ENCODE measurements around the gene ANKRD9.

ANKRD9 gene

GRCh38 chr14:102497998-102498677, 11.4 kb downstream of the ANKRD9 start:
- no peak for DNase-seq (ENCODE audit: low read depth)

GRCh38 chr14:102496958-102497744, 12.4 kb downstream of the ANKRD9 start:
- DNase-seq (ENCODE audit: low read depth) = no peak

GRCh38 chr14:102496331-102496691, 13.3 kb downstream of the ANKRD9 start:
- DNase-seq (ENCODE audit: low read depth) = no peak

- no peak for DNase-seq (ENCODE audit: low read depth)
These were observed 13.9 kb downstream of the ANKRD9 start for GRCh38 chr14:102495491-102496330.

- DNase-seq (ENCODE audit: low read depth) = no peak
These were observed 16.0 kb downstream of the ANKRD9 start for GRCh38 chr14:102493585-102493984.

- no peak for DNase-seq (ENCODE audit: low read depth)
These were observed 16.5 kb downstream of the ANKRD9 start for GRCh38 chr14:102493096-102493495.

- DNase-seq (ENCODE audit: low read depth) = no peak
These were observed 17.1 kb downstream of the ANKRD9 start for GRCh38 chr14:102492531-102492910.

GRCh38 chr14:102491786-102492530, 17.6 kb downstream of the ANKRD9 start:
- DNase-seq (ENCODE audit: low read depth) = no peak

GRCh38 chr14:102491366-102491765, 18.2 kb downstream of the ANKRD9 start:
- no peak for DNase-seq (ENCODE audit: low read depth)

- DNase-seq (ENCODE audit: low read depth) = no peak
These were observed 19.1 kb downstream of the ANKRD9 start for GRCh38 chr14:102490456-102490855.

- no peak for DNase-seq (ENCODE audit: low read depth)
These were observed 22.4 kb downstream of the ANKRD9 start for GRCh38 chr14:102487204-102487577.

- no peak for DNase-seq (ENCODE audit: low read depth)
These were observed 22.9 kb downstream of the ANKRD9 start for GRCh38 chr14:102486513-102487203.

GRCh38 chr14:102485693-102486512, 23.7 kb downstream of the ANKRD9 start:
- DNase-seq (ENCODE audit: low read depth) = no peak

GRCh38 chr14:102484316-102484715, 25.3 kb downstream of the ANKRD9 start:
- DNase-seq (ENCODE audit: low read depth) = no peak

GRCh38 chr14:102481791-102482238, 27.8 kb downstream of the ANKRD9 start:
- no peak for DNase-seq (ENCODE audit: low read depth)

GRCh38 chr14:102481371-102481770, 28.2 kb downstream of the ANKRD9 start:
- no peak for DNase-seq (ENCODE audit: low read depth)

GRCh38 chr14:102479777-102480176, 29.8 kb downstream of the ANKRD9 start:
- DNase-seq (ENCODE audit: low read depth) = no peak

- no peak for DNase-seq (ENCODE audit: low read depth)
These were observed 30.5 kb downstream of the ANKRD9 start for GRCh38 chr14:102479107-102479506.

- DNase-seq (ENCODE audit: low read depth) = no peak
These were observed 34.6 kb downstream of the ANKRD9 start for GRCh38 chr14:102474934-102475333.

- no peak for DNase-seq (ENCODE audit: low read depth)
These were observed 36.0 kb downstream of the ANKRD9 start for GRCh38 chr14:102473559-102473958.

GRCh38 chr14:102472791-102473150, 36.8 kb downstream of the ANKRD9 start:
- DNase-seq (ENCODE audit: low read depth) = no peak

Measured in HS-27A (cell line).